NT2/D1 (cell line): Measurements from ENCODE around the gene KRTAP8-1.

ENCODE experiments used
- YY1 ChIP-seq: IDR thresholded peaks from 2 replicates; pipeline ENCODE4 v1.6.1; 2011; ENCODE audit not compliant: insufficient read length, insufficient read depth
- ZNF274 ChIP-seq: IDR thresholded peaks from 2 replicates; pipeline ENCODE4 v1.6.1; 2011; ENCODE audit warnings: mild to moderate bottlenecking, low read depth, low read length

DNA sequence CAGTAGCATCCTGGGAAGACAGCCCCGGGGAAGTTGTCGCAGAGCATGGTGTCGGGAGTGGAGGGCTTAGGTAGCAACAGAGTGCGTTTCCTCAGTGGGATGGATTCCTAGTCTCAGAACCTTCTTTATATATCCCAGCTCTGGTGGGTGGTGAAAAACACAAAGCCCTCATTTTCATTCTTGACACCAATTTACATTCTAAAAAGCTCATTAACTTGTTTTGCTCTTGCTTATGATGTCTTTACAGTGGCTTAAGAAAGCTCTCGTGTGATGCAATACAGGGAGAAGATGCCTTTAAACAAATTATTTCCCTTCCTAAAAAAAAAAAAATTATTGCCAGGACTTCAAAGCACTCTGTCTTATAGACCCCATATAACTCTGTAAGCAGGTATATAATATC lies at the start of gene KRTAP8-1:
- TF ChIP-seq ZNF274, result no peak
- TF ChIP-seq YY1, result no peak
